Stimulated activated CD8-positive, alpha-beta memory T cell treated with anti-CD3 and anti-CD28 coated beads, Interleukin-4, amount 100 ng/mL, for 1 hour (primary cell): ENCODE data around the gene GPR155.

Experiments used
- DNase-seq, 2 donors: peaks; one replicate each; pipeline ENCODE4 v3.0.0-alpha.2; 2020; ENCODE audit warnings: low read depth in 2 of 2, low spot score in 1 of 2

GPR155 gene

GRCh38 chr2:174486563-174487107, at the start of gene GPR155:
Gene GPR155 (minus strand): TSS chr2:174487029. CDS start chr2:174481956, 5,073 bp downstream.
- no peak for DNase-seq

- no peak for DNase-seq
Measured at GRCh38 chr2:174535757-174536703, 49.2 kb upstream of the GPR155 start.

- DNase-seq: no peak
Measured at GRCh38 chr2:174535083-174535482, 48.3 kb upstream of the GPR155 start.

GRCh38 chr2:174529916-174530315, 43.1 kb upstream of the GPR155 start:
- no peak for DNase-seq

- DNase-seq: no peak
Measured at GRCh38 chr2:174527959-174528358, 41.1 kb upstream of the GPR155 start.

GRCh38 chr2:174527101-174527721, 40.4 kb upstream of the GPR155 start:
- DNase-seq: no peak

GRCh38 chr2:174524527-174524926, 37.7 kb upstream of the GPR155 start:
- DNase-seq: no peak

GRCh38 chr2:174522553-174522952, 35.7 kb upstream of the GPR155 start:
- DNase-seq: no peak

- no peak for DNase-seq
Measured at GRCh38 chr2:174518395-174518794, 31.6 kb upstream of the GPR155 start.

GRCh38 chr2:174516501-174517378, 29.9 kb upstream of the GPR155 start:
- DNase-seq: no peak

GRCh38 chr2:174512345-174512744, 25.5 kb upstream of the GPR155 start:
- DNase-seq: no peak

- no peak for DNase-seq
Measured at GRCh38 chr2:174511580-174512260, 24.9 kb upstream of the GPR155 start.

- no peak for DNase-seq
Measured at GRCh38 chr2:174510583-174511189, 23.9 kb upstream of the GPR155 start.

- DNase-seq: no peak
Measured at GRCh38 chr2:174503161-174503809, 16.5 kb upstream of the GPR155 start.

- DNase-seq: no peak
Measured at GRCh38 chr2:174499371-174499770, 12.5 kb upstream of the GPR155 start.

GRCh38 chr2:174495365-174496012, 8.7 kb upstream of the GPR155 start:
- DNase-seq: no peak

- DNase-seq: no peak
Measured at GRCh38 chr2:174493549-174494331, 6.9 kb upstream of the GPR155 start.

GRCh38 chr2:174492963-174493431, 6.2 kb upstream of the GPR155 start:
- DNase-seq: peak in 1 of 2 donors; percentile 25
